Measurements from ENCODE around the gene DAB2IP.

The DAB2IP gene

DNA sequence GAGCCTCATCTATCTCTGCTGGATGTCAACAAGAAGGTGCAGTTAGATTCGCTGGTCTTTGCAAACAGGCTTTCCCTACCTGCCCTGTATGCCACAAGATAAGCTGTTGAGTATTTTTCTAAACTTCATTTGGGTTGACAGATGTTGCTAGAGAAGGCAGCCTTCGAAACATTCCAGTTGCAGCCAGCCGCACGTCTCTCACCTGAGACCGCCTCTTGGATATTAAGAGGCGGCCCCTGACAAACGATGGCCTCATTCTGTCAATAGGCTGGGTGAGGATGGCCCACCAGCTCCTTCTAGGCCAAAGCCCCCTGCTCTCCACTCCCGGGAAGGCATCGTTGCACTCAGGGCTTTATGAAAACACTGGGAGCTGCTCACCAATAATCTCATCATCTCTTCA lies 181.6 kb downstream of the DAB2IP start:
- no peak overlapping the region for H3K4me3 Mint-ChIP-seq
- H3K27ac Mint-ChIP-seq, result no peak overlapping the region
- peaks cover 12% of the 10 kb centered on the region for H3K27me3 Mint-ChIP-seq (ENCODE audit: low read depth)
- TF ChIP-seq, protein P1, sequence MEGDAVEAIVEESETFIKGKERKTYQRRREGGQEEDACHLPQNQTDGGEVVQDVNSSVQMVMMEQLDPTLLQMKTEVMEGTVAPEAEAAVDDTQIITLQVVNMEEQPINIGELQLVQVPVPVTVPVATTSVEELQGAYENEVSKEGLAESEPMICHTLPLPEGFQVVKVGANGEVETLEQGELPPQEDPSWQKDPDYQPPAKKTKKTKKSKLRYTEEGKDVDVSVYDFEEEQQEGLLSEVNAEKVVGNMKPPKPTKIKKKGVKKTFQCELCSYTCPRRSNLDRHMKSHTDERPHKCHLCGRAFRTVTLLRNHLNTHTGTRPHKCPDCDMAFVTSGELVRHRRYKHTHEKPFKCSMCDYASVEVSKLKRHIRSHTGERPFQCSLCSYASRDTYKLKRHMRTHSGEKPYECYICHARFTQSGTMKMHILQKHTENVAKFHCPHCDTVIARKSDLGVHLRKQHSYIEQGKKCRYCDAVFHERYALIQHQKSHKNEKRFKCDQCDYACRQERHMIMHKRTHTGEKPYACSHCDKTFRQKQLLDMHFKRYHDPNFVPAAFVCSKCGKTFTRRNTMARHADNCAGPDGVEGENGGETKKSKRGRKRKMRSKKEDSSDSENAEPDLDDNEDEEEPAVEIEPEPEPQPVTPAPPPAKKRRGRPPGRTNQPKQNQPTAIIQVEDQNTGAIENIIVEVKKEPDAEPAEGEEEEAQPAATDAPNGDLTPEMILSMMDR (IDR thresholded peaks at IDR 0.05; ENCODE audit: unreplicated experiment in 3 of 3), result no peak
- peaks cover 11% of the 10 kb centered on the region for H3K4me1 Mint-ChIP-seq
- no peaks in the 10 kb centered on the region for H3K9me3 Mint-ChIP-seq
- H3K36me3 Mint-ChIP-seq (ENCODE audit: low read depth), result no peaks in the 10 kb centered on the region

Data from nephron (organoid).